Hematopoietic multipotent progenitor cell treated with erythropoietin and hydrocortisone succinate and interleukin-3 and kit ligand, for 4 days (in vitro differentiated cells): Measurements from ENCODE around the gene SEPHS2.
"Not testable (repeated sequence)": the region's sequence is repeated elsewhere in the genome, so short reads cannot be mapped to it uniquely, and the experiment has no call there.

ENCODE experiments used
- DNase-seq: peaks from one replicate; pipeline ENCODE4 v3.0.0-alpha.2; 2015

The SEPHS2 gene

GRCh38 chr16:30445408-30446202 is at the start of gene SEPHS2:
Gene SEPHS2, minus strand, starts transcription at chr16:30445874. Its CDS starts 147 bp downstream, at chr16:30445727.
- DNase-seq: peak; percentile 99

GRCh38 chr16:30494709-30495108 is 49.0 kb upstream of the SEPHS2 start:
- no peak for DNase-seq

- no peak for DNase-seq
Measured at GRCh38 chr16:30493941-30494488, 48.3 kb upstream of the SEPHS2 start.

GRCh38 chr16:30491744-30492308 is 46.2 kb upstream of the SEPHS2 start:
- DNase-seq: peak; percentile 94

- DNase-seq: no peak
Measured at GRCh38 chr16:30491229-30491628, 45.6 kb upstream of the SEPHS2 start.

- DNase-seq: peak; percentile 53
Measured at GRCh38 chr16:30490210-30490609, 44.5 kb upstream of the SEPHS2 start.

- peak; percentile 20 for DNase-seq
Measured at GRCh38 chr16:30488764-30489605, 43.3 kb upstream of the SEPHS2 start.

- peak; percentile 52 for DNase-seq
Measured at GRCh38 chr16:30485818-30486436, 40.3 kb upstream of the SEPHS2 start.

GRCh38 chr16:30484887-30485286 is 39.2 kb upstream of the SEPHS2 start:
- no peak for DNase-seq

- peak; percentile 76 for DNase-seq
Measured at GRCh38 chr16:30482366-30482765, 36.7 kb upstream of the SEPHS2 start.

GRCh38 chr16:30481381-30481780 is 35.7 kb upstream of the SEPHS2 start:
- DNase-seq: no peak

- no peak for DNase-seq
Measured at GRCh38 chr16:30478766-30479478, 33.2 kb upstream of the SEPHS2 start.

GRCh38 chr16:30477773-30478172 is 32.1 kb upstream of the SEPHS2 start:
- not testable (repeated sequence) for DNase-seq

GRCh38 chr16:30476991-30477390 is 31.3 kb upstream of the SEPHS2 start:
- DNase-seq: no peak

GRCh38 chr16:30474684-30475083 is 29.0 kb upstream of the SEPHS2 start:
- no peak for DNase-seq

- no peak for DNase-seq
Measured at GRCh38 chr16:30474074-30474452, 28.4 kb upstream of the SEPHS2 start.

- peak; percentile 45 for DNase-seq
Measured at GRCh38 chr16:30473231-30474073, 27.8 kb upstream of the SEPHS2 start.

- DNase-seq: peak; percentile 89
Measured at GRCh38 chr16:30472328-30472942, 26.8 kb upstream of the SEPHS2 start, which contains the start of gene ITGAL. Gene ITGAL, plus strand, starts transcription at chr16:30472742. Its CDS starts 96 bp downstream, at chr16:30472838.

GRCh38 chr16:30470632-30470995 is 24.9 kb upstream of the SEPHS2 start:
- no peak for DNase-seq

GRCh38 chr16:30470170-30470512 is 24.5 kb upstream of the SEPHS2 start:
- no peak for DNase-seq

- no peak for DNase-seq
Measured at GRCh38 chr16:30464078-30464477, 18.4 kb upstream of the SEPHS2 start.
